ENCODE data around the gene TRIOBP. TPM values are rescaled to one million over a fixed set of nuclear protein-coding genes. Genes with fewer than 3 reads are reported as not detected.

TRIOBP gene
- total RNA-seq, 1 experiment from 2014 or later = 170 TPM

- Histone ChIP-seq H3K36me3 (ENCODE audit: low read depth) (0 out of 2 replicates have a peak, but pooled peaks cover 5% of the 10 kb centered on the region), H3K4me3 (no peak overlapping the region), H3K79me2 (ENCODE audit: low read depth) (no peaks in the 10 kb centered on the region), H3K27me3 (ENCODE audit: insufficient read depth, low read depth) (no peaks in the 10 kb centered on the region), H4K20me1 (ENCODE audit: insufficient read depth) (0 out of 2 replicates have a peak, but pooled peaks cover 3% of the 10 kb centered on the region), H3F3A (ENCODE audit: insufficient read depth, low read depth) (peaks cover 17% of the 10 kb centered on the region), H3K9me3 (ENCODE audit: insufficient read depth, low read depth) (no peaks in the 10 kb centered on the region), H3K4me1 (replicated peaks; ENCODE audit: insufficient read depth) (no peaks in the 10 kb centered on the region), H3K27ac (no peak overlapping the region), H3K9me2 (ENCODE audit: insufficient read depth) (no peaks in the 10 kb centered on the region), H2AFZ (no peak overlapping the region), H3K4me2 (no peak overlapping the region)
- DNase-seq = no peak
- ChIA-PET CTCF (no interaction called here), POLR2A (ENCODE audit: unreplicated experiment) (interaction anchor here (0.7 kb wide), 1 partner anchor 24 kb away, joined by 3 read pairs; no protein-coding TSS in a partner anchor)
- no TSS peak for BruUV-seq (replicated peaks)
- intact Hi-C loops (cut with micrococcal nuclease; ENCODE audit: unreplicated experiment) = no loop called here
- no peak for TF ChIP-seq EZH2 (IDR thresholded peaks at IDR 0.05; ENCODE audit: low read depth)
- no peak for TF ChIP-seq CTCF (conservative IDR thresholded peaks at IDR 0.05)
Measured at GRCh38 chr22:37647928-37648327, 48.9 kb upstream of the TRIOBP start.

- intact Hi-C loops (cut with micrococcal nuclease; ENCODE audit: unreplicated experiment) = no loop called here
Measured at GRCh38 chr22:37650463-37651136, 46.2 kb upstream of the TRIOBP start.

More at GRCh38 chr22:37650463-37651136, 46.2 kb upstream of the TRIOBP start:
- BruUV-seq (replicated peaks) = no TSS peak
- Histone ChIP-seq H3K27me3 (ENCODE audit: insufficient read depth, low read depth) (no peaks in the 10 kb centered on the region), H3K9me2 (ENCODE audit: insufficient read depth) (no peaks in the 10 kb centered on the region), H3K27ac (no peak overlapping the region), H2AFZ (no peak overlapping the region), H3F3A (ENCODE audit: insufficient read depth, low read depth) (peaks cover 14% of the 10 kb centered on the region), H3K4me1 (replicated peaks; ENCODE audit: insufficient read depth) (no peaks in the 10 kb centered on the region), H3K4me3 (no peak overlapping the region), H3K36me3 (ENCODE audit: low read depth) (0 out of 2 replicates have a peak, but pooled peaks cover 5% of the 10 kb centered on the region), H3K9me3 (ENCODE audit: insufficient read depth, low read depth) (no peaks in the 10 kb centered on the region), H3K4me2 (no peak overlapping the region), H4K20me1 (ENCODE audit: insufficient read depth) (no peaks in the 10 kb centered on the region), H3K79me2 (ENCODE audit: low read depth) (no peaks in the 10 kb centered on the region)
- POLR2A ChIA-PET (ENCODE audit: unreplicated experiment) = no interaction called here
- TF ChIP-seq EZH2 (IDR thresholded peaks at IDR 0.05; ENCODE audit: low read depth) = no peak
- TF ChIP-seq CTCF (conservative IDR thresholded peaks at IDR 0.05) = no peak
- CTCF ChIA-PET = no interaction called here
- no peak for DNase-seq

Measured in PC-9 (cell line).